ENCODE results near the gene TBCD. TPM values are rescaled to one million over a fixed set of nuclear protein-coding genes. Genes with fewer than 3 reads are reported as not detected.

Gene TBCD
- polyA plus RNA-seq, 2 of the 4 experiments (the other 2 are of a cell fraction) = 33.5 to 49.1 TPM

- Histone ChIP-seq H3K4me1 (no peaks in the 10 kb centered on the region), H3K9me3 (no peaks in the 10 kb centered on the region), H3K4me2 (no peak overlapping the region), H3K27ac (no peak overlapping the region), H3K4me3 (no peak overlapping the region)
- no peak for DNase-seq (ENCODE audit: low read depth in 1 of 2, low spot score in 1 of 2)
- TF ChIP-seq ZC3H11A (IDR thresholded peaks at IDR 0.05) (no peak), RARB (CRISPR knock-in tag; IDR thresholded peaks at IDR 0.05) (no peak), MAZ (IDR thresholded peaks at IDR 0.05; ENCODE audit: borderline replicate concordance, low read depth, low read length) (no peak), HEYL (CRISPR knock-in tag; IDR thresholded peaks at IDR 0.05) (no peak), NPAS2 (CRISPR knock-in tag; IDR thresholded peaks at IDR 0.05; ENCODE audit: borderline replicate concordance) (no peak), SMC3 (IDR thresholded peaks at IDR 0.05) (no peak), CTCF (IDR thresholded peaks at IDR 0.05) (no peak), NFE2L2 (conservative IDR thresholded peaks at IDR 0.05; ENCODE audit: low read length) (no peak)
- TF ChIP-seq, protein P1, sequence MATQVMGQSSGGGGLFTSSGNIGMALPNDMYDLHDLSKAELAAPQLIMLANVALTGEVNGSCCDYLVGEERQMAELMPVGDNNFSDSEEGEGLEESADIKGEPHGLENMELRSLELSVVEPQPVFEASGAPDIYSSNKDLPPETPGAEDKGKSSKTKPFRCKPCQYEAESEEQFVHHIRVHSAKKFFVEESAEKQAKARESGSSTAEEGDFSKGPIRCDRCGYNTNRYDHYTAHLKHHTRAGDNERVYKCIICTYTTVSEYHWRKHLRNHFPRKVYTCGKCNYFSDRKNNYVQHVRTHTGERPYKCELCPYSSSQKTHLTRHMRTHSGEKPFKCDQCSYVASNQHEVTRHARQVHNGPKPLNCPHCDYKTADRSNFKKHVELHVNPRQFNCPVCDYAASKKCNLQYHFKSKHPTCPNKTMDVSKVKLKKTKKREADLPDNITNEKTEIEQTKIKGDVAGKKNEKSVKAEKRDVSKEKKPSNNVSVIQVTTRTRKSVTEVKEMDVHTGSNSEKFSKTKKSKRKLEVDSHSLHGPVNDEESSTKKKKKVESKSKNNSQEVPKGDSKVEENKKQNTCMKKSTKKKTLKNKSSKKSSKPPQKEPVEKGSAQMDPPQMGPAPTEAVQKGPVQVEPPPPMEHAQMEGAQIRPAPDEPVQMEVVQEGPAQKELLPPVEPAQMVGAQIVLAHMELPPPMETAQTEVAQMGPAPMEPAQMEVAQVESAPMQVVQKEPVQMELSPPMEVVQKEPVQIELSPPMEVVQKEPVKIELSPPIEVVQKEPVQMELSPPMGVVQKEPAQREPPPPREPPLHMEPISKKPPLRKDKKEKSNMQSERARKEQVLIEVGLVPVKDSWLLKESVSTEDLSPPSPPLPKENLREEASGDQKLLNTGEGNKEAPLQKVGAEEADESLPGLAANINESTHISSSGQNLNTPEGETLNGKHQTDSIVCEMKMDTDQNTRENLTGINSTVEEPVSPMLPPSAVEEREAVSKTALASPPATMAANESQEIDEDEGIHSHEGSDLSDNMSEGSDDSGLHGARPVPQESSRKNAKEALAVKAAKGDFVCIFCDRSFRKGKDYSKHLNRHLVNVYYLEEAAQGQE (IDR thresholded peaks at IDR 0.05) = no peak
- 93% methylated on average over 35 of the region's 37 CpGs for WGBS (ENCODE audit: missing lambda C conversion rate)
- CTCF ChIA-PET = interaction anchor here (0.9 to 1.5 kb wide), 2 partner anchors 11 to 18 kb away, joined by 3 to 6 read pairs; no protein-coding TSS in a partner anchor
- ATAC-seq = no peak
- FAIRE-seq = no peak
- POLR2A ChIA-PET = no interaction called here
Measured at GRCh38 chr17:82902972-82903874, 151.4 kb downstream of the TBCD start.

GRCh38 chr17:82905130-82905529, 153.3 kb downstream of the TBCD start:
- H3K27ac ChIP-seq = no peak overlapping the region
- FAIRE-seq (no peak), ATAC-seq (peak in 1 of 2 experiments; percentile 40; a peak in 2 of 6 replicates), DNase-seq (ENCODE audit: low read depth in 1 of 2, low spot score in 1 of 2) (no peak)
- H3K4me2 ChIP-seq = no peak overlapping the region
- ChIA-PET CTCF (no interaction called here), POLR2A (no interaction called here)
- H3K4me3 ChIP-seq = no peak overlapping the region
- 96% methylated on average over 10 of the region's 20 CpGs for WGBS (ENCODE audit: missing lambda C conversion rate)
- no peak for TF ChIP-seq ZSCAN20 (CRISPR knock-in tag; IDR thresholded peaks at IDR 0.05)
- TF ChIP-seq MAFK (IDR thresholded peaks at IDR 0.05; ENCODE audit: partially characterized antibody) = no peak
- TF ChIP-seq RNF2 (IDR thresholded peaks at IDR 0.05; ENCODE audit: borderline replicate concordance, low read depth) = no peak
- TF ChIP-seq BHLHE40 (IDR thresholded peaks at IDR 0.05; ENCODE audit: low read depth, low read length) = no peak
- no peak for TF ChIP-seq RAD21 (conservative IDR thresholded peaks at IDR 0.05 in 1 of 2, IDR thresholded peaks at IDR 0.05 in 1 of 2)
- no peak for TF ChIP-seq TFCP2L1 (CRISPR knock-in tag; IDR thresholded peaks at IDR 0.05)
- TF ChIP-seq CHD4 (IDR thresholded peaks at IDR 0.05; ENCODE audit: borderline replicate concordance) = no peak
- no peak for TF ChIP-seq FOSL2 (IDR thresholded peaks at IDR 0.05)
- no peak for TF ChIP-seq FOSL2 (CRISPR knock-in tag; IDR thresholded peaks at IDR 0.05)
- no peak for TF ChIP-seq CHD2 (IDR thresholded peaks at IDR 0.05; ENCODE audit: low read length, partially characterized antibody)
- TF ChIP-seq PHF8 (IDR thresholded peaks at IDR 0.05; ENCODE audit: borderline replicate concordance, low read depth) = no peak
- TF ChIP-seq HES2 (IDR thresholded peaks at IDR 0.05) = no peak
- TF ChIP-seq ZNF302 (CRISPR knock-in tag; IDR thresholded peaks at IDR 0.05) = no peak
- no peak for TF ChIP-seq KDM1A (IDR thresholded peaks at IDR 0.05; ENCODE audit: low read depth)
- no peak for TF ChIP-seq POLR2AphosphoS2 (conservative IDR thresholded peaks at IDR 0.05; ENCODE audit: low read length)
- TF ChIP-seq CEBPB (IDR thresholded peaks at IDR 0.05) = no peak
- H3K9me3 ChIP-seq = no peaks in the 10 kb centered on the region
- no peaks in the 10 kb centered on the region for H3K4me1 ChIP-seq
